ENCODE data around the gene IL17RC. TPM values are rescaled to one million over a fixed set of nuclear protein-coding genes. Genes with fewer than 3 reads are reported as not detected.
"Not testable (repeated sequence)": the region's sequence is repeated elsewhere in the genome, so short reads cannot be mapped to it uniquely, and the experiment has no call there.

The IL17RC gene
- total RNA-seq, 1 donor from 2014 or later: 3.1 TPM

DNA sequence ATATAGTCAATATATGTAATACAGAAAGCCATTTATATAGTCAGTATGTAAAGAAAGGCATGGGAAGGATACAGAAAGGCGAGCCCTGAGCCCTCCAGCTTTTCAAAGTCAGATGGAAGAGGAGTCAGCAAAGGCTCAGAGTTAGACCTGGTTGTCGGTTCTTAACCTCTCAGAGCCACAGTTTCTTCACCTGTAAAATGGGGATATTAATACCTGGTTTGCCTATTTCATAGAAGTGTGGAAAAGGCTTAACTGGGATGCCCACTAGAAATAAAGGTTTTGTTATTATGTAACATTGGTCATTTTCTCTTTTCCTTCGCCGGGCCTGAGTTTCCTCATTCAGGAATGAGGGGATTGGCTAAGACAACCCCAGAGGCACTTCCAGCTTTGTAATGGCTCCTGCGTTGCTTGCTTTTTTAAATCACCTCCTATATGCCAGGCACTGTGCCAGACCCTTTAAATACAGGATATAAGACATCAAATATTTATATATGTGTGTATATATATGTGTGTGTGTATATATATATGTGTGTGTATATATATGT lies 19.1 kb downstream of the IL17RC start:
- H3K4me3 Mint-ChIP-seq: no peak overlapping the region
- Histone ChIP-seq H3K27me3 (peaks cover 11% of the 10 kb centered on the region), H3K9me3 (ENCODE audit: low read depth) (no peaks in the 10 kb centered on the region), H3K4me3 (no peak overlapping the region), H3K4me1 (peaks cover 8% of the 10 kb centered on the region), H3K79me2 (ENCODE audit: low read depth) (peaks cover 6% of the 10 kb centered on the region), H4K20me1 (ENCODE audit: low read depth) (no peaks in the 10 kb centered on the region), H3F3A (ENCODE audit: low read depth) (peaks cover 14% of the 10 kb centered on the region), H3K27ac (no peak overlapping the region), H3K4me2 (no peak overlapping the region), H3K36me3 (no peaks in the 10 kb centered on the region), H3K9ac (no peak overlapping the region), H2AFZ (replicated peaks) (no peak overlapping the region)
- H3K4me1 Mint-ChIP-seq: peaks cover 28% of the 10 kb centered on the region
- H3K36me3 Mint-ChIP-seq: peaks cover 4% of the 10 kb centered on the region
- no peaks in the 10 kb centered on the region for H3K9me3 Mint-ChIP-seq
- DNase-seq (ENCODE audit: low spot score): no peak
- no peaks in the 10 kb centered on the region for H3K27me3 Mint-ChIP-seq (ENCODE audit: insufficient read depth, low read depth)
- no peak overlapping the region for H3K27ac Mint-ChIP-seq
- no peak for TF ChIP-seq EZH2 (IDR thresholded peaks at IDR 0.05)
- no peak for TF ChIP-seq EZH2phosphoT487 (IDR thresholded peaks at IDR 0.05)
- TF ChIP-seq, protein P1, sequence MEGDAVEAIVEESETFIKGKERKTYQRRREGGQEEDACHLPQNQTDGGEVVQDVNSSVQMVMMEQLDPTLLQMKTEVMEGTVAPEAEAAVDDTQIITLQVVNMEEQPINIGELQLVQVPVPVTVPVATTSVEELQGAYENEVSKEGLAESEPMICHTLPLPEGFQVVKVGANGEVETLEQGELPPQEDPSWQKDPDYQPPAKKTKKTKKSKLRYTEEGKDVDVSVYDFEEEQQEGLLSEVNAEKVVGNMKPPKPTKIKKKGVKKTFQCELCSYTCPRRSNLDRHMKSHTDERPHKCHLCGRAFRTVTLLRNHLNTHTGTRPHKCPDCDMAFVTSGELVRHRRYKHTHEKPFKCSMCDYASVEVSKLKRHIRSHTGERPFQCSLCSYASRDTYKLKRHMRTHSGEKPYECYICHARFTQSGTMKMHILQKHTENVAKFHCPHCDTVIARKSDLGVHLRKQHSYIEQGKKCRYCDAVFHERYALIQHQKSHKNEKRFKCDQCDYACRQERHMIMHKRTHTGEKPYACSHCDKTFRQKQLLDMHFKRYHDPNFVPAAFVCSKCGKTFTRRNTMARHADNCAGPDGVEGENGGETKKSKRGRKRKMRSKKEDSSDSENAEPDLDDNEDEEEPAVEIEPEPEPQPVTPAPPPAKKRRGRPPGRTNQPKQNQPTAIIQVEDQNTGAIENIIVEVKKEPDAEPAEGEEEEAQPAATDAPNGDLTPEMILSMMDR (IDR thresholded peaks at IDR 0.05): no peak

DNA sequence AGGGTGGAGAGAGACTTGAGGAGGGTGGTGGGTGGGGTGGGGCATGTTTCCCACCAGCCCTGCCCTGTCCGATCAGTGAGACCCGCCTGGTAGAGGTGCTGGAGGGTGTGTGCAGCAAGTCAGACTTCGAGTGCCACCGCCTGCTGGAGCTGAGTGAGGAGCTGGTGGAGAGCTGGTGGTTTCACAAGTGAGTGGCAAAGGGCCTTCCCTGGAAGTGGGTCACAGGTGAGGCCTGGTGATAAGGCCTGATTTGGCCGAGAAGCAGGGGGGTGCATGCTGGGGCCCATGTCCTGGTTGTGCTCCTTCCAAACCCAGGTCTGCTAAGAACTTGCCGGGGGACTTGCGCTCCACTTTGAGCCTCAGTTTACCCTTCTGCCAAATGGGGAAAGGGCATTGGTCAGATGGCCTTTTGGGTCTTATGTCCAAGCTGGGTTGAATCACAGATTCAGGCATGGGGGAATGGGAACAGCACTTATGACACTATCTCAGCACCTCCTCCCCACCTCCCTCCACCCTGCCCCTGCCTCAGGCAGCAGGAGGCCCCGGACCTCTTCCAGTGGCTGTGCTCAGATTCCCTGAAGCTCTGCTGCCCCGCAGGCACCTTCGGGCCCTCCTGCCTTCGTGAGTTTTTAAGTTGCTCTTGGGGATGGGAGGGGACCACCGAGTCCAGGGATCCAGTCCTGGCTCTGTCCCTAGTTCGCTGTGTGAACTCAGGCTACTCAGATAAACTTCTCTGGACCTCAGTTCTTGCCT lies 20.8 kb downstream of the IL17RC start:
- H3K27ac ChIP-seq: no peak overlapping the region
- peaks cover 5% of the 10 kb centered on the region for H3F3A ChIP-seq (ENCODE audit: low read depth)
- Mint-ChIP-seq H3K4me1 (peaks cover 28% of the 10 kb centered on the region), H3K36me3 (peaks cover 10% of the 10 kb centered on the region), H3K4me3 (no peak overlapping the region), H3K27ac (no peak overlapping the region), H3K27me3 (ENCODE audit: insufficient read depth, low read depth) (peaks cover 3% of the 10 kb centered on the region), H3K9me3 (no peaks in the 10 kb centered on the region)
- H3K27me3 ChIP-seq: peaks cover under 1% of the 10 kb centered on the region
- TF ChIP-seq EZH2 (IDR thresholded peaks at IDR 0.05): no peak
- no peak for TF ChIP-seq EZH2phosphoT487 (IDR thresholded peaks at IDR 0.05)
- TF ChIP-seq, protein P1 (IDR thresholded peaks at IDR 0.05): no peak
- H3K79me2 ChIP-seq (ENCODE audit: low read depth): peaks cover 6% of the 10 kb centered on the region
- H3K4me3 ChIP-seq: no peak overlapping the region
- no peak overlapping the region for H3K4me2 ChIP-seq
- H3K4me1 ChIP-seq: peaks cover 8% of the 10 kb centered on the region
- no peak overlapping the region for H2AFZ ChIP-seq (replicated peaks)
- H3K36me3 ChIP-seq: no peaks in the 10 kb centered on the region
- H3K9me3 ChIP-seq (ENCODE audit: low read depth): no peaks in the 10 kb centered on the region
- no peak overlapping the region for H3K9ac ChIP-seq
- DNase-seq (ENCODE audit: low spot score): no peak
- H4K20me1 ChIP-seq (ENCODE audit: low read depth): no peaks in the 10 kb centered on the region

DNA sequence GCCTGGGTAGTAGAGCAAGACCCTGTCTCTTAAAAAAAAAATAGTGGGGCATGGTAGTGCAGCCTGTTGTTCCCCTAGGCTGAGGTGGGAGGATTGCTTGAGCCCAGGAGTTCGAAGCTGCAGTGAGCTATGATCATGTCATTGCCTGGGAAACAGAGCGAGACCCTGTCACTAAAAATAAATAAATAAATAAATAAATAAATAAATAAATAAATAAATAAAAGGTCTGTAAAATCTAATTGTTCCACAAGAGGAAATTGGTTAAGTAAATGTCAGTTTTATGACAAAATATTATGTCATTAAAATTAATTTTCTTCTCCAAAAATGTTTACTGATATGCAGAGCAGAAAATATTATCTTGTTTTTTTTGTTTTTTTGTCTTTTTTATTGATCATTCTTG lies 22.1 kb downstream of the IL17RC start:
- Mint-ChIP-seq H3K36me3 (peaks cover 10% of the 10 kb centered on the region), H3K27ac (no peak overlapping the region)

DNA sequence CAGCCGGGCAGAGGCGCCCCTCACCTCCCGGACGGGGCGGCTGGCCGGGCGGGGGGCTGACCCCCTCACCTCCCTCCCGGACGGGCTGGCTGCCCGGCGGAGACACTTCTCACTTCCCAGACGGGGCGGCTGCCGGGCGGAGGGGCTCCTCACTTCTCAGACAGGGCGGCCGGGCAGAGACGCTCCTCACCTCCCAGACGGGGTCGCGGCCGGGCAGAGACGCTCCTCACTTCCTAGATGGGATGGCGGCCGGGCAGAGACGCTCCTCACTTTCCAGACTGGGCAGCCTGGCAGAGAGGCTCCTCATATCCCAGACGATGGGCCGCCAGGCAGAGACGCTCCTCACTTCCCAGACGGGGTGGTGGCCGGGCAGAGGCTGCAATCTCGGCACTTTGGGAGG lies 23.0 kb downstream of the IL17RC start:
- H3K36me3 Mint-ChIP-seq: peaks cover 10% of the 10 kb centered on the region
- not testable (repeated sequence) for H2AFZ ChIP-seq (replicated peaks); H3F3A ChIP-seq (ENCODE audit: low read depth); H3K9ac ChIP-seq; H3K79me2 ChIP-seq (ENCODE audit: low read depth); H3K36me3 ChIP-seq; DNase-seq (ENCODE audit: low spot score); H3K9me3 Mint-ChIP-seq; H3K4me2 ChIP-seq; H3K27me3 Mint-ChIP-seq (ENCODE audit: insufficient read depth, low read depth); H3K27ac Mint-ChIP-seq; H3K9me3 ChIP-seq (ENCODE audit: low read depth); H4K20me1 ChIP-seq (ENCODE audit: low read depth); H3K4me1 ChIP-seq; H3K27ac ChIP-seq; H3K27me3 ChIP-seq; H3K4me3 ChIP-seq; H3K4me3 Mint-ChIP-seq
- peaks cover 16% of the 10 kb centered on the region for H3K4me1 Mint-ChIP-seq

More for the DNA sequence above, 22.1 kb downstream of the IL17RC start:
- H3K4me2 ChIP-seq: no peak overlapping the region
- H2AFZ ChIP-seq (replicated peaks): no peak overlapping the region
- H3K79me2 ChIP-seq (ENCODE audit: low read depth): peaks cover 6% of the 10 kb centered on the region
- H3K9me3 Mint-ChIP-seq: no peaks in the 10 kb centered on the region
- H3K9me3 ChIP-seq (ENCODE audit: low read depth): no peaks in the 10 kb centered on the region
- H3K4me3 ChIP-seq: no peak overlapping the region
- no peak for DNase-seq (ENCODE audit: low spot score)
- H3F3A ChIP-seq (ENCODE audit: low read depth): no peaks in the 10 kb centered on the region
- peaks cover 26% of the 10 kb centered on the region for H3K4me1 Mint-ChIP-seq
- no peaks in the 10 kb centered on the region for H4K20me1 ChIP-seq (ENCODE audit: low read depth)
- no peak overlapping the region for H3K27ac ChIP-seq
- no peak overlapping the region for H3K4me3 Mint-ChIP-seq
- H3K27me3 Mint-ChIP-seq (ENCODE audit: insufficient read depth, low read depth): peaks cover 3% of the 10 kb centered on the region
- H3K27me3 ChIP-seq: no peaks in the 10 kb centered on the region
- no peaks in the 10 kb centered on the region for H3K36me3 ChIP-seq
- TF ChIP-seq EZH2 (IDR thresholded peaks at IDR 0.05) (no peak), EZH2phosphoT487 (IDR thresholded peaks at IDR 0.05) (no peak)
- TF ChIP-seq, protein P1 (IDR thresholded peaks at IDR 0.05): no peak
- no peak overlapping the region for H3K9ac ChIP-seq
- peaks cover 8% of the 10 kb centered on the region for H3K4me1 ChIP-seq
